H1 (cell line): ENCODE results near the gene KATNA1. TPM values are rescaled to one million over a fixed set of nuclear protein-coding genes. Genes with fewer than 3 reads are reported as not detected.

Experiments used
- GABPA ChIP-seq: IDR thresholded peaks from 2 replicates; pipeline ENCODE4 v1.6.1; 2011; ENCODE audit warnings: mild to moderate bottlenecking, low read length, moderate library complexity, borderline replicate concordance; ENCODE audit not compliant: insufficient read depth
- PHF8 ChIP-seq: fragments of 200-600 bp; sonication (generic); conservative IDR thresholded peaks from 2 replicates; pipeline ENCODE4 v1.7.1; 2012; ENCODE audit warnings: low read depth, mild to moderate bottlenecking, inconsistent platforms, low read length, moderate library complexity
- TBP ChIP-seq: IDR thresholded peaks from 2 replicates; pipeline ENCODE4 v1.6.1; 2011; ENCODE audit warnings: low read depth, low read length, improper control_type of control experiment
- polyA plus RNA-seq, 7 experiments: library from polyadenylated mRNA; depleted of rRNA in 3 of 7; stranded (reverse) in 5 of 7; unstranded in 2 of 7; fragments of >200 nt in 5 of 7; fragments of 200-250 nt in 2 of 7; gene quantifications; 1 replicate in 5 of 7; 2 replicates in 1 of 7; 4 replicates in 1 of 7; pipeline versions ENCODE4 v1.2.1 to v1.2.3, GENCODE V29; 2011 to 2013; ENCODE audit warnings: missing spikeins in 2 of 7, mixed read lengths in 2 of 7
- total RNA-seq: library from RNA; stranded (reverse); fragmentation: NEBNext Ultra II Directional; extraction: Animal tissue kit (Norgen Biotek cat#: 25700); gene quantifications from 2 replicates; pipeline ENCODE4 v1.2.1, GENCODE V29; 2021
- TF ChIP-seq, protein P1 (sequence below): fragments of 300-600 bp; sonication (generic); IDR thresholded peaks from 2 replicates; pipeline ENCODE4 v1.7.1; 2012; ENCODE audit warnings: low read length, moderate library complexity, mild to moderate bottlenecking, inconsistent platforms; ENCODE audit not compliant: insufficient replicate concordance
- TF ChIP-seq, protein P2 (sequence below), 3 experiments: IDR thresholded peaks; 1 replicate in 2 of 3; 2 replicates in 1 of 3; pipeline versions ENCODE4 v1.5.1 to v1.6.1; 2011; ENCODE audit warnings: low read length in 3 of 3, mild to moderate bottlenecking in 3 of 3, inconsistent platforms in 2 of 3, low read depth in 1 of 3, moderate library complexity in 1 of 3; ENCODE audit not compliant: insufficient read depth in 1 of 3; ENCODE audit errors: control extremely low read depth in 1 of 3
- TF ChIP-seq, protein P3 (sequence below): IDR thresholded peaks from 2 replicates; pipeline ENCODE4 v1.6.1; 2012; ENCODE audit warnings: inconsistent platforms

The KATNA1 gene
- total and polyA plus RNA-seq, 2 of the 8 experiments (the other 6 are each of a cell fraction or from before 2014, with no cell fraction given) = 7.6 to 20.3 TPM

DNA sequence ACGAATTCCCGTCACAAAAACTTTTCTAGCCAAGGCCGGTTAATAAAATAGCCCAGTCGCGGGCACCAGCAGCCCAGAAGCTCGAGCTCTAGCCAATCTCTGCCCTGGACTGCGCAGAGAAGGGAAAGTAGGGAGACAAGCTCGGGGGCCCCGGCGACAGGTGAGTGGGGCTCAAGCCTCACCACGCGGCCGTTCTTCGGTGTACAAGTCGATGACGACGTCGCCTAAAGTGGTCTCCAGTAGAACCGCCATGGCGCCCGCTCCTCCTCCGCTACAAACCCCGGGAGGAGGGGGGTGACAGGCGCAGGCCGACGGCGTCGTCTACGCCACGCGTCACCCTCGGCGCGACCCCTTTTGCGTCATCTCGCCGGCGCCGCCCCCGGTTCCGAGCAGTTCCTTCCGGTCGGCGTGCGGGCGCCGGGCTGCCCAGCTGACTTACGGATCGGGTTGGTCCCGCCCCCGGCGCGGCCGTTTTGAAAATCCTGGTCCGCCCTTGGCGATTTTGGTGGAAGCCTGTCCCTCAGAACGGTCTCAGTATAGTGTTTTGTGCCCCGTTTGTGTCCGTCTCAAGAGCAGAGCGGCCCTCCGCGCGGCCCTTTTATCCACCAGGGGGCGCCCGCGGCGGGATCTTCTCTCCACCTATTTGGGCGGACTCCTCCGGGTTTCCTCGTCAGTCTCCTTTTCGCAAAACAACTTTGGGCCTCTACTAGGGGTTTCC lies 102.6 kb downstream of the KATNA1 start, which contains the start of gene PPIL4 (continued):
- TF ChIP-seq, protein P1, sequence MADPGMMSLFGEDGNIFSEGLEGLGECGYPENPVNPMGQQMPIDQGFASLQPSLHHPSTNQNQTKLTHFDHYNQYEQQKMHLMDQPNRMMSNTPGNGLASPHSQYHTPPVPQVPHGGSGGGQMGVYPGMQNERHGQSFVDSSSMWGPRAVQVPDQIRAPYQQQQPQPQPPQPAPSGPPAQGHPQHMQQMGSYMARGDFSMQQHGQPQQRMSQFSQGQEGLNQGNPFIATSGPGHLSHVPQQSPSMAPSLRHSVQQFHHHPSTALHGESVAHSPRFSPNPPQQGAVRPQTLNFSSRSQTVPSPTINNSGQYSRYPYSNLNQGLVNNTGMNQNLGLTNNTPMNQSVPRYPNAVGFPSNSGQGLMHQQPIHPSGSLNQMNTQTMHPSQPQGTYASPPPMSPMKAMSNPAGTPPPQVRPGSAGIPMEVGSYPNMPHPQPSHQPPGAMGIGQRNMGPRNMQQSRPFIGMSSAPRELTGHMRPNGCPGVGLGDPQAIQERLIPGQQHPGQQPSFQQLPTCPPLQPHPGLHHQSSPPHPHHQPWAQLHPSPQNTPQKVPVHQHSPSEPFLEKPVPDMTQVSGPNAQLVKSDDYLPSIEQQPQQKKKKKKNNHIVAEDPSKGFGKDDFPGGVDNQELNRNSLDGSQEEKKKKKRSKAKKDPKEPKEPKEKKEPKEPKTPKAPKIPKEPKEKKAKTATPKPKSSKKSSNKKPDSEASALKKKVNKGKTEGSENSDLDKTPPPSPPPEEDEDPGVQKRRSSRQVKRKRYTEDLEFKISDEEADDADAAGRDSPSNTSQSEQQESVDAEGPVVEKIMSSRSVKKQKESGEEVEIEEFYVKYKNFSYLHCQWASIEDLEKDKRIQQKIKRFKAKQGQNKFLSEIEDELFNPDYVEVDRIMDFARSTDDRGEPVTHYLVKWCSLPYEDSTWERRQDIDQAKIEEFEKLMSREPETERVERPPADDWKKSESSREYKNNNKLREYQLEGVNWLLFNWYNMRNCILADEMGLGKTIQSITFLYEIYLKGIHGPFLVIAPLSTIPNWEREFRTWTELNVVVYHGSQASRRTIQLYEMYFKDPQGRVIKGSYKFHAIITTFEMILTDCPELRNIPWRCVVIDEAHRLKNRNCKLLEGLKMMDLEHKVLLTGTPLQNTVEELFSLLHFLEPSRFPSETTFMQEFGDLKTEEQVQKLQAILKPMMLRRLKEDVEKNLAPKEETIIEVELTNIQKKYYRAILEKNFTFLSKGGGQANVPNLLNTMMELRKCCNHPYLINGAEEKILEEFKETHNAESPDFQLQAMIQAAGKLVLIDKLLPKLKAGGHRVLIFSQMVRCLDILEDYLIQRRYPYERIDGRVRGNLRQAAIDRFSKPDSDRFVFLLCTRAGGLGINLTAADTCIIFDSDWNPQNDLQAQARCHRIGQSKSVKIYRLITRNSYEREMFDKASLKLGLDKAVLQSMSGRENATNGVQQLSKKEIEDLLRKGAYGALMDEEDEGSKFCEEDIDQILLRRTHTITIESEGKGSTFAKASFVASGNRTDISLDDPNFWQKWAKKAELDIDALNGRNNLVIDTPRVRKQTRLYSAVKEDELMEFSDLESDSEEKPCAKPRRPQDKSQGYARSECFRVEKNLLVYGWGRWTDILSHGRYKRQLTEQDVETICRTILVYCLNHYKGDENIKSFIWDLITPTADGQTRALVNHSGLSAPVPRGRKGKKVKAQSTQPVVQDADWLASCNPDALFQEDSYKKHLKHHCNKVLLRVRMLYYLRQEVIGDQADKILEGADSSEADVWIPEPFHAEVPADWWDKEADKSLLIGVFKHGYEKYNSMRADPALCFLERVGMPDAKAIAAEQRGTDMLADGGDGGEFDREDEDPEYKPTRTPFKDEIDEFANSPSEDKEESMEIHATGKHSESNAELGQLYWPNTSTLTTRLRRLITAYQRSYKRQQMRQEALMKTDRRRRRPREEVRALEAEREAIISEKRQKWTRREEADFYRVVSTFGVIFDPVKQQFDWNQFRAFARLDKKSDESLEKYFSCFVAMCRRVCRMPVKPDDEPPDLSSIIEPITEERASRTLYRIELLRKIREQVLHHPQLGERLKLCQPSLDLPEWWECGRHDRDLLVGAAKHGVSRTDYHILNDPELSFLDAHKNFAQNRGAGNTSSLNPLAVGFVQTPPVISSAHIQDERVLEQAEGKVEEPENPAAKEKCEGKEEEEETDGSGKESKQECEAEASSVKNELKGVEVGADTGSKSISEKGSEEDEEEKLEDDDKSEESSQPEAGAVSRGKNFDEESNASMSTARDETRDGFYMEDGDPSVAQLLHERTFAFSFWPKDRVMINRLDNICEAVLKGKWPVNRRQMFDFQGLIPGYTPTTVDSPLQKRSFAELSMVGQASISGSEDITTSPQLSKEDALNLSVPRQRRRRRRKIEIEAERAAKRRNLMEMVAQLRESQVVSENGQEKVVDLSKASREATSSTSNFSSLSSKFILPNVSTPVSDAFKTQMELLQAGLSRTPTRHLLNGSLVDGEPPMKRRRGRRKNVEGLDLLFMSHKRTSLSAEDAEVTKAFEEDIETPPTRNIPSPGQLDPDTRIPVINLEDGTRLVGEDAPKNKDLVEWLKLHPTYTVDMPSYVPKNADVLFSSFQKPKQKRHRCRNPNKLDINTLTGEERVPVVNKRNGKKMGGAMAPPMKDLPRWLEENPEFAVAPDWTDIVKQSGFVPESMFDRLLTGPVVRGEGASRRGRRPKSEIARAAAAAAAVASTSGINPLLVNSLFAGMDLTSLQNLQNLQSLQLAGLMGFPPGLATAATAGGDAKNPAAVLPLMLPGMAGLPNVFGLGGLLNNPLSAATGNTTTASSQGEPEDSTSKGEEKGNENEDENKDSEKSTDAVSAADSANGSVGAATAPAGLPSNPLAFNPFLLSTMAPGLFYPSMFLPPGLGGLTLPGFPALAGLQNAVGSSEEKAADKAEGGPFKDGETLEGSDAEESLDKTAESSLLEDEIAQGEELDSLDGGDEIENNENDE = no peak
- TF ChIP-seq, protein P2, sequence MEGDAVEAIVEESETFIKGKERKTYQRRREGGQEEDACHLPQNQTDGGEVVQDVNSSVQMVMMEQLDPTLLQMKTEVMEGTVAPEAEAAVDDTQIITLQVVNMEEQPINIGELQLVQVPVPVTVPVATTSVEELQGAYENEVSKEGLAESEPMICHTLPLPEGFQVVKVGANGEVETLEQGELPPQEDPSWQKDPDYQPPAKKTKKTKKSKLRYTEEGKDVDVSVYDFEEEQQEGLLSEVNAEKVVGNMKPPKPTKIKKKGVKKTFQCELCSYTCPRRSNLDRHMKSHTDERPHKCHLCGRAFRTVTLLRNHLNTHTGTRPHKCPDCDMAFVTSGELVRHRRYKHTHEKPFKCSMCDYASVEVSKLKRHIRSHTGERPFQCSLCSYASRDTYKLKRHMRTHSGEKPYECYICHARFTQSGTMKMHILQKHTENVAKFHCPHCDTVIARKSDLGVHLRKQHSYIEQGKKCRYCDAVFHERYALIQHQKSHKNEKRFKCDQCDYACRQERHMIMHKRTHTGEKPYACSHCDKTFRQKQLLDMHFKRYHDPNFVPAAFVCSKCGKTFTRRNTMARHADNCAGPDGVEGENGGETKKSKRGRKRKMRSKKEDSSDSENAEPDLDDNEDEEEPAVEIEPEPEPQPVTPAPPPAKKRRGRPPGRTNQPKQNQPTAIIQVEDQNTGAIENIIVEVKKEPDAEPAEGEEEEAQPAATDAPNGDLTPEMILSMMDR (IDR thresholded peaks at IDR 0.05; ENCODE audit: control extremely low read depth in 1 of 3, insufficient read depth in 1 of 3, low read depth in 1 of 3, low read length in 3 of 3) = peak; percentile 55 to 75 (median 62)
- TF ChIP-seq TBP (peak; percentile 89), GABPA (peak; percentile 42; the same call in 1 of the 2 replicates), PHF8 (peak; percentile 96)
- TF ChIP-seq, protein P3, sequence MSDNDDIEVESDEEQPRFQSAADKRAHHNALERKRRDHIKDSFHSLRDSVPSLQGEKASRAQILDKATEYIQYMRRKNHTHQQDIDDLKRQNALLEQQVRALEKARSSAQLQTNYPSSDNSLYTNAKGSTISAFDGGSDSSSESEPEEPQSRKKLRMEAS = peak; percentile 83
